NK-92 (cell line): ENCODE results near the gene NEK4.
"Not testable (repeated sequence)": the region's sequence is repeated elsewhere in the genome, so short reads cannot be mapped to it uniquely, and the experiment has no call there.

ENCODE experiments used
- DNase-seq: peaks from one replicate; lab custom pipeline; 2025; ENCODE audit not compliant: unreplicated experiment; lab: John Stamatoyannopoulos, UW

The NEK4 gene

GRCh38 chr3:52678265-52679198 is 92.2 kb downstream of the NEK4 start:
- DNase-seq, result no peak

- not testable (repeated sequence) for DNase-seq
Measured at GRCh38 chr3:52676201-52676600, 94.5 kb downstream of the NEK4 start.

- no peak for DNase-seq
Measured at GRCh38 chr3:52671676-52672075, 99.1 kb downstream of the NEK4 start.

- DNase-seq, result no peak
Measured at GRCh38 chr3:52670621-52671521, 99.9 kb downstream of the NEK4 start.

GRCh38 chr3:52663098-52663497 is 107.6 kb downstream of the NEK4 start:
- no peak for DNase-seq

- no peak for DNase-seq
Measured at GRCh38 chr3:52660046-52660445, 110.7 kb downstream of the NEK4 start.
